ENCODE data around the gene PRKCA.

PRKCA gene

GRCh38 chr17:66416207-66416940 is 114.0 kb downstream of the PRKCA start:
- DNase-seq: no peak

- no peak for DNase-seq
These were observed 114.9 kb downstream of the PRKCA start for GRCh38 chr17:66417300-66417719.

GRCh38 chr17:66420961-66421371 is 118.6 kb downstream of the PRKCA start:
- DNase-seq: no peak

GRCh38 chr17:66422186-66422585 is 119.8 kb downstream of the PRKCA start:
- DNase-seq: no peak

GRCh38 chr17:66423056-66423955 is 120.9 kb downstream of the PRKCA start:
- no peak for DNase-seq

- DNase-seq: no peak
These were observed 123.5 kb downstream of the PRKCA start for GRCh38 chr17:66425756-66426396.

- no peak for DNase-seq
These were observed 124.1 kb downstream of the PRKCA start for GRCh38 chr17:66426397-66427033.

GRCh38 chr17:66427134-66427533 is 124.7 kb downstream of the PRKCA start:
- no peak for DNase-seq

- no peak for DNase-seq
These were observed 127.3 kb downstream of the PRKCA start for GRCh38 chr17:66429680-66430079.

- no peak for DNase-seq
These were observed 128.7 kb downstream of the PRKCA start for GRCh38 chr17:66430846-66431795.

- no peak for DNase-seq
These were observed 129.5 kb downstream of the PRKCA start for GRCh38 chr17:66431910-66432309.

- DNase-seq: no peak
These were observed 130.1 kb downstream of the PRKCA start for GRCh38 chr17:66432411-66432957.

GRCh38 chr17:66432996-66433551 is 130.7 kb downstream of the PRKCA start:
- no peak for DNase-seq

- DNase-seq: no peak
These were observed 132.8 kb downstream of the PRKCA start for GRCh38 chr17:66435182-66435581.

- DNase-seq: no peak
These were observed 134.2 kb downstream of the PRKCA start for GRCh38 chr17:66436631-66437030.

GRCh38 chr17:66437476-66438026 is 135.1 kb downstream of the PRKCA start:
- peak; percentile 42 for DNase-seq

GRCh38 chr17:66438101-66438500 is 135.7 kb downstream of the PRKCA start:
- no peak for DNase-seq

GRCh38 chr17:66441101-66441661 is 138.8 kb downstream of the PRKCA start:
- DNase-seq: no peak

GRCh38 chr17:66443166-66443565 is 140.8 kb downstream of the PRKCA start:
- DNase-seq: no peak

GRCh38 chr17:66443606-66444005 is 141.2 kb downstream of the PRKCA start:
- DNase-seq: no peak

GRCh38 chr17:66444031-66444430 is 141.6 kb downstream of the PRKCA start:
- no peak for DNase-seq

Measured in GDM1 (cell line).